AG09309 (cell line): ENCODE data around the gene CADM1.

Experiments used
- DNase-seq: peaks from one replicate; pipeline ENCODE4 v3.0.0-alpha.2; 2010; ENCODE audit warnings: low read depth
- H3K4me3 ChIP-seq: 2 replicates; pipeline ENCODE4 v1.5.1; 2011; ENCODE audit warnings: mild to moderate bottlenecking, low read depth, low read length, moderate library complexity; ENCODE audit not compliant: control insufficient read depth
- CTCF ChIP-seq: IDR thresholded peaks from 2 replicates; pipeline ENCODE4 v1.5.1; 2011; ENCODE audit warnings: mild to moderate bottlenecking, low read depth, low read length, inconsistent platforms; ENCODE audit not compliant: insufficient read depth, control insufficient read depth; ENCODE audit errors: missing control alignments

CADM1 gene

GRCh38 chr11:115406404-115406803 lies 97.8 kb downstream of the CADM1 start:
- no peak for DNase-seq
- no peak for TF ChIP-seq CTCF
- H3K4me3 ChIP-seq = no peak overlapping the region

GRCh38 chr11:115398333-115399080 lies 105.7 kb downstream of the CADM1 start:
- TF ChIP-seq CTCF = no peak

GRCh38 chr11:115396533-115396932 lies 107.7 kb downstream of the CADM1 start:
- H3K4me3 ChIP-seq = no peak overlapping the region
- TF ChIP-seq CTCF = no peak
- DNase-seq = no peak

More at GRCh38 chr11:115398333-115399080, 105.7 kb downstream of the CADM1 start:
- no peak overlapping the region for H3K4me3 ChIP-seq
- no peak for DNase-seq

- DNase-seq = no peak
- no peak for TF ChIP-seq CTCF
- no peak overlapping the region for H3K4me3 ChIP-seq
Measured at GRCh38 chr11:115393950-115394349, 110.3 kb downstream of the CADM1 start.

DNA sequence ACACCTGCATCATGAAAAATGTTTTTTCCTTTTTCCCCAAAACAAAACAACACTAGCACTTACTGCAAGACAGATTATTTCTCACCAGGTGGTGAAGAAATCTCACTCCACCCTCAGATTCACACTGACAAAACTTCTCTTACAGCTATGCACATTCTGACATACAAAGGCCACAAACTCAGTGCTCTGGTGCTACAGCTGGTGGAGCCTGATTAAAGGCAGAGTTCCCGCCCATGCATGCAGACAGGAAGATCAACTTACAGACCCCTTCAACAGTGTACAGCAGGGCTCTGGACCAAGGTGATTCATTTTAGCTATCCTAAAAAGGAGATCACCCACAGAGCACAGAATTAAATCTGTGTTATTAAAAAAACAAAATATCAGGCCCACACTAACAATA lies 112.6 kb downstream of the CADM1 start:
- DNase-seq = no peak
- no peak overlapping the region for H3K4me3 ChIP-seq
- TF ChIP-seq CTCF = no peak

GRCh38 chr11:115391160-115391559 lies 113.1 kb downstream of the CADM1 start:
- no peak overlapping the region for H3K4me3 ChIP-seq
- DNase-seq = no peak
- TF ChIP-seq CTCF = no peak

- H3K4me3 ChIP-seq = no peak overlapping the region
- DNase-seq = no peak
- no peak for TF ChIP-seq CTCF
Measured at GRCh38 chr11:115390441-115390840, 113.8 kb downstream of the CADM1 start.
